Testis (tissue), 3 donors: ENCODE results near the gene GPN3. TPM values are rescaled to one million over a fixed set of nuclear protein-coding genes. Genes with fewer than 3 reads are reported as not detected.
"Not testable (repeated sequence)": the region's sequence is repeated elsewhere in the genome, so short reads cannot be mapped to it uniquely, and the experiment has no call there.

ENCODE experiments used
- DNase-seq: peaks from one replicate; pipeline ENCODE4 v3.0.0-alpha.2; 2019
- H3K27ac ChIP-seq, 2 donors: fragments of 200-600 bp; sonication (generic); one replicate each; pipeline ENCODE4 v1.5.1; 2019
- H3K27me3 ChIP-seq: fragments of 200-600 bp; sonication (generic); one replicate; pipeline ENCODE4 v1.5.1; 2019
- H3K36me3 ChIP-seq: fragments of 200-600 bp; sonication (generic); one replicate; pipeline ENCODE4 v1.5.1; 2017; ENCODE audit warnings: low read depth; ENCODE audit errors: missing control alignments
- H3K4me1 ChIP-seq: fragments of 200-600 bp; sonication (generic); one replicate; pipeline ENCODE4 v1.5.1; 2019
- H3K4me3 ChIP-seq, 2 donors: fragments of 200-600 bp; sonication (generic); one replicate each; pipeline ENCODE4 v1.5.1; 2017 to 2019
- H3K9me3 ChIP-seq: fragments of 200-600 bp; sonication (generic); one replicate; pipeline ENCODE4 v1.5.1; 2017
- POLR2A ChIP-seq: fragments of 450-650 bp; IDR thresholded peaks from one replicate; pipeline ENCODE4 v1.6.1; 2017; ENCODE audit warnings: antibody characterized with exemption, mild to moderate bottlenecking, moderate library complexity
- whole genome bisulfite sequencing, 2 donors: methylation state at CpG; one replicate each; pipeline ENCODE4 v1.1.5; 2018; 5-methylcytosine and 5-hydroxymethylcytosine counted together
- intact Hi-C: fragments of 100-400 bp; cut with DNase I; formaldehyde crosslinking; loops from one replicate; pipeline ENCODE4 v1.15.1; 2023; ENCODE audit warnings: low total_unique reads
- polyA plus RNA-seq: library from polyadenylated mRNA; stranded (reverse); fragments of 350-450 nt; fragmentation: Illumina TruSeq; extraction: RNeasy Lipid Tissue Mini Kit (QIAGEN cat#74804); gene quantifications from one replicate; pipeline ENCODE4 v1.2.3, GENCODE V29; 2014; ENCODE audit warnings: low read depth, low replicate concordance; ENCODE audit not compliant: insufficient read depth
- total RNA-seq, 2 donors: library from RNA; depleted of rRNA; stranded (reverse); fragments of >200 nt; gene quantifications; one replicate each; pipeline ENCODE4 v1.2.3, GENCODE V29; 2016
- TF ChIP-seq, protein P1 (sequence below), 3 experiments: fragments of 450-650 bp in 2 of 3; fragments of 200-600 bp in 1 of 3; sonication (generic) in 1 of 3; IDR thresholded peaks; one replicate each; pipeline ENCODE4 v1.5.1; 2016 to 2019; ENCODE audit warnings: antibody characterized with exemption in 3 of 3, mild to moderate bottlenecking in 2 of 3, moderate library complexity in 1 of 3

GPN3 gene
- total and polyA plus RNA-seq, 3 donors from 2014 or later = 41.8 to 92.8 (median 55.5) TPM

DNA sequence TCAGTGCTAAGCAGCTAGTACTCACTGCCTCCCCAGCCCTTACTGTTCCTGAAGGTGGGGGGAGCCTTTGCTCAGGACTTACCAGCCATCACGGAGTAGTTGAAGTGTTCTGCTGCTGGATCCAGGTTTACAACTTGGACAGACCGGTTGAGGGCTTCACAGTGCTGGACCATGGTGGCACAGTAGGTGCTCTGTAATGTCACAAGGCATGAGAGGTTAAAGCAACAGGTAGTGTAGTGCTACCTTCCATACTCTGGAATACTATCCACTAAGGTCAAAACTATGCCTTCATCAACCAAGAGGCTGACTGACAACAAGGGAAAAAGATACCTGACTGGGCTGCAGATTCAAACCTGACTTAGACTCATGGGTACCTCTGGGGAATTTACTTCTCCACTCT is 3.0 kb downstream of the GPN3 start:
- 78 to 79% methylated on average over 2 of the region's 2 CpGs for WGBS, 2 donors
- TF ChIP-seq, protein P1, sequence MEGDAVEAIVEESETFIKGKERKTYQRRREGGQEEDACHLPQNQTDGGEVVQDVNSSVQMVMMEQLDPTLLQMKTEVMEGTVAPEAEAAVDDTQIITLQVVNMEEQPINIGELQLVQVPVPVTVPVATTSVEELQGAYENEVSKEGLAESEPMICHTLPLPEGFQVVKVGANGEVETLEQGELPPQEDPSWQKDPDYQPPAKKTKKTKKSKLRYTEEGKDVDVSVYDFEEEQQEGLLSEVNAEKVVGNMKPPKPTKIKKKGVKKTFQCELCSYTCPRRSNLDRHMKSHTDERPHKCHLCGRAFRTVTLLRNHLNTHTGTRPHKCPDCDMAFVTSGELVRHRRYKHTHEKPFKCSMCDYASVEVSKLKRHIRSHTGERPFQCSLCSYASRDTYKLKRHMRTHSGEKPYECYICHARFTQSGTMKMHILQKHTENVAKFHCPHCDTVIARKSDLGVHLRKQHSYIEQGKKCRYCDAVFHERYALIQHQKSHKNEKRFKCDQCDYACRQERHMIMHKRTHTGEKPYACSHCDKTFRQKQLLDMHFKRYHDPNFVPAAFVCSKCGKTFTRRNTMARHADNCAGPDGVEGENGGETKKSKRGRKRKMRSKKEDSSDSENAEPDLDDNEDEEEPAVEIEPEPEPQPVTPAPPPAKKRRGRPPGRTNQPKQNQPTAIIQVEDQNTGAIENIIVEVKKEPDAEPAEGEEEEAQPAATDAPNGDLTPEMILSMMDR (IDR thresholded peaks at IDR 0.05) = no peak
- TF ChIP-seq POLR2A = no peak
- Histone ChIP-seq H3K27me3 (no peaks in the 10 kb centered on the region), H3K36me3 (no peaks in the 10 kb centered on the region), H3K4me3 (no peak overlapping the region), H3K27ac (no peak overlapping the region), H3K4me1 (peaks cover 10% of the 10 kb centered on the region), H3K9me3 (no peaks in the 10 kb centered on the region)
- DNase-seq = no peak
- intact Hi-C loops = loop anchor here (10.0 kb wide), 1 partner anchor 130 kb away; no protein-coding TSS in a partner anchor

DNA sequence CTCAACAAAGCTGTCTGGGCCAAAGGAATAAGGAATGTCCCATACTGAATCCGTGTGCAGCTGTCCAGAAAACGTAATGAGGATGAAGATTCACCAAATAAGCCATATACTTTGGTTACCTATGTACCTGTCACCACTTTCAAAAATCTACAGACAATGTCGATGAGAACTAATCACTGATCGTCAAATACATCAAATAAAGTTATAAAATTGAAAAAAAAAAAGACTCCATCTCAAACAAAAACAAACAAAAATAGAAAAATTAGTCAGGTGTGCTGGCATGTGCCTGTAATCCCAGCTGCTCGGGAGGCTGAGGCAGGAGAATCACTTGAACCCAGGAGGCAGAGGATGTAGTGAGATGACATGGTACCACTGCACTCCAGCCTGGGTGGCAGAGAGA is 6.9 kb downstream of the GPN3 start:
- not testable (repeated sequence) for H3K36me3 ChIP-seq

DNA sequence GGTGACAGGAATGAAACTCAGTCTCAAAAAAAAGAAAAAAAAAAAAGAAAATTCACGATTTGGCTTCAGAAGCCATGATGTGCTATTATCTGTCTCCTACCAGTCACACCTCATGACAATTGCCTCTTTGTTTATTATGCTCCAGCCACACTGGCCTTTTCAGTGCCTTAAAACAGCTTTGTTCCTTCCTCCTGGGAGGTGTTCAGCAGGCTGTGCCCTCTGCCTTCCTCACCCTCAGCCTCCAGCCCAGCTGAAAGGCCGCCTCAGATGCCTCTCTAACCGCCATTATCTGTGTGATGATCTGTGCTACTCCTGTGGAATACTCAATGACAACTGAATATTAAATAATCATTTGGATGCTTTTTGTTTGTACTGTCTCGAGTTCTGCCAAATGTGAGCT is 9.3 kb downstream of the GPN3 start:
- Histone ChIP-seq H3K36me3 (no peaks in the 10 kb centered on the region), H3K4me1 (peaks cover 4% of the 10 kb centered on the region), H3K9me3 (no peaks in the 10 kb centered on the region), H3K4me3 (no peak overlapping the region), H3K27ac (no peak overlapping the region), H3K27me3 (no peaks in the 10 kb centered on the region)
- DNase-seq = no peak
- intact Hi-C loops = no loop called here
- TF ChIP-seq, protein P1 (IDR thresholded peaks at IDR 0.05) = no peak
- no peak for TF ChIP-seq POLR2A
- WGBS, 2 donors = 67 to 78% methylated on average over 4 of the region's 4 CpGs

More for the DNA sequence above, 6.9 kb downstream of the GPN3 start:
- H3K4me3 ChIP-seq, H3K9me3 ChIP-seq, H3K27me3 ChIP-seq, DNase-seq, H3K4me1 ChIP-seq, H3K27ac ChIP-seq: not testable (repeated sequence)
- intact Hi-C loops = loop anchor here (10.0 kb wide), 1 partner anchor 134 kb away; no protein-coding TSS in a partner anchor
- WGBS, 2 donors = 85 to 95% methylated on average over 5 of the region's 5 CpGs

DNA sequence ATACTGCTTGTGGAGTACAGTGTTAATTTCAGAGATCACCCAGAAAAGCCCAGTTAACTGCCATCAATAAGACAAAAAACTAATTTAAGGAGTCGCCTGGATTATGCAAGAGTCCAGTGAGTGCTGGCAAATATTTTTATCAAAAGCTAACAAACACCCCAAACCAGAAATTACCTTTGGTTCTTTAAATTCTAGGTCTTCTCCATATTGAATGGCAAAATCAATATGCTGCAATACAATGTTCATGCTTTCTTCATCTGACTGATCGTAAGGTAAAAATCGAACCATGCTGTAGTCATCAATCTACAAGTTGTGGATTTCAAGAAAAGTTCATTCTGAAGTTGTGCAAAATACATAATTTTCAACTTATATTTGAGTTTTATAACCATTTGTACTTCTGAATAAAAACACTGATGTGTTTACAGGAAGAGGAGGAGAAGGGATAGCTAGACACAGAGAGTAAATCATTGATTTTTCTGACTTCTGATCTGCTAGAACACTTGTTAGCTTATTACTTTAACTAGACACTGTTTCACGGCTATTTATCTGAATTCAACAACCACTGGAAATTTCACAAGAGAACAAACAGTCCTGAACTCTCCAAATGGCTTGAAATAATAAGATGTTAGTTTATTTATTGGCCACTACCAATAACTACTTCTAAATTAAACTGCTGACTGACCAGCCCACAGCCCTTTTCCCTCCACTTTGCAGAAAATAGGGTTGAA is 14.3 kb downstream of the GPN3 start:
- WGBS, 2 donors = 91 to 92% methylated on average over 4 of the region's 4 CpGs
- intact Hi-C loops = no loop called here
- Histone ChIP-seq H3K4me1 (peaks cover 9% of the 10 kb centered on the region), H3K4me3 (no peak overlapping the region), H3K36me3 (no peaks in the 10 kb centered on the region), H3K27ac (no peak overlapping the region), H3K9me3 (no peaks in the 10 kb centered on the region), H3K27me3 (no peaks in the 10 kb centered on the region)
- TF ChIP-seq POLR2A = no peak
- TF ChIP-seq, protein P1 (IDR thresholded peaks at IDR 0.05) = no peak
- DNase-seq = no peak

DNA sequence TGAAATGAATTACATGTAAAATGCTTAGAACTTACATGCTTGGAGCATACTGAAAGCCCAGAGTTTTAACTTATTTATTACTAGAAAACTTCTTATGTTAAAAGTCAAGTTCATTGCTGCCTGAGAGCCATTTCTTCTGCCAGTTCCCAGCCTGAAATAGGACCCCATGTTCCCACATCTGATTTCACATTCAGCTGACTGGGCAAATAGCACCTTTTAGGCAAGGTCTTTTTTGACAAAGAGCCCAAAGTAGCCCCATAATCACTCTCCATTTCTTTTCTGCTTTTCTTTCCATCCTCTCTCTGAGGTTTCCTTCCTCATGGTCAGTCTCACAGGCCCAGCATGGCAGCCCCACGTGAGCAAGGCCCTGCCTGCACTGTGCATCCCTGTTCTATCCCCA is 16.8 kb downstream of the GPN3 start:
- peaks cover 5% of the 10 kb centered on the region for H3K4me1 ChIP-seq
- H3K27me3 ChIP-seq = no peaks in the 10 kb centered on the region
- no peaks in the 10 kb centered on the region for H3K9me3 ChIP-seq
- DNase-seq = no peak
- WGBS, 2 donors = 50 to 65% methylated on average over 1 of the region's 1 CpG
- TF ChIP-seq POLR2A = no peak
- TF ChIP-seq, protein P1 (IDR thresholded peaks at IDR 0.05) = no peak
- H3K4me3 ChIP-seq = no peak overlapping the region
- H3K27ac ChIP-seq = no peak overlapping the region
- no peaks in the 10 kb centered on the region for H3K36me3 ChIP-seq
- intact Hi-C loops = no loop called here
